Stimulated activated CD4-positive, alpha-beta T cell treated with anti-CD3 and anti-CD28 coated beads, Interleukin-2, amount 100 ng/mL, for 24 hours (primary cell): ENCODE measurements around the gene TMEM108.

Source experiments
- DNase-seq, 2 donors: peaks; one replicate each; pipeline ENCODE4 v3.0.0-alpha.2; 2020

TMEM108 gene

DNA sequence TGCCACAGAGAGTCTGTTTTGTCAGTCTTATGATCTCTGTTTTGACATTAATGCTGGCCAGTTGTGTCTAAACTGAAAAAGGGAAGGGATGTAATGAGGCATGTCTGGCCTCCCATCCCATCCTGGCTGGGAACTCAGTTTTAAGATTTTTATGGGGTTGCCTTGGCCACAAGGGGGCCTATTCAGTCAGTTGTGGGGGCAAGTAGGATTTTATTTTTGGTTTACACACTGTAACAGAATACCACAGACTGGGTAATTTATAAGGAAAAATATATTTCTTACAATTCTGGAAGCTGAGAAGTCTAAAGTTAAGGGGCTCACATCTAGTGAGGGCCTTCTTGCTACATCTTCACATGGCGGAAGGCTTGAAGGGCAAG, 129.8 kb downstream of the TMEM108 start:
- DNase-seq, result no peak

DNA sequence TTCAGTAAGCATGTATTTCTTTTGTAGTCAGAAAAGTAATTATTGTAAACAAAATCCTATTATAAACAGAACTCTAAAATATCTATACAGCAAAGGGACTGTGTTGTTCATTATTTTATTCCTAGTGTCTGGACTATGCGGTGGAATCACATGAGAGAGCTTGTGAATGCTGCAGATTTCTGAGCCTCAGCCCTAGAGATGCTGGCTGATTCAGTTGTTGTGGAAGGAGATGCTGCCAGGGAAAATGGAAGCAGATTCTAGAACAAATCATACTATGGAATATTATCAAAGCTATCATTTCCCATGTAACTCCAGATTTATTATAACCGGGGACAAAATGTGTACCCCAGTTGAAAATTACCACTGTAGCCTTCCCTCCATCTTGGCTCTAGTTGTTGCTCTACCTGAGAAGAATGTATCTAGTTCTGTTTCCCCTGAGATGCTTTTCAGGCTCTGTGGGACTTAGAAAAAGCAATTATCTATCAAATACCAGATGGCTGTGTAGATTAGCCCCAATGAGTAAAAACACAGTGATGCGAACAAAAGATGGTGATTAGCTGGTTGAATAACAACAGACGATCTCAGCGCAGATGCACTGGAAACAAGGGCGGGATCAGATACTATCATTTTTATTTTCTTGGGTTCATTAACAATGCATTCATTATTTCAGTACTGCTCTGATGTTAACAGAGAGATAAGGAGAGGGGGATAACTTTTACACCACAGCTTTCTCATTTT, 131.3 kb downstream of the TMEM108 start:
- no peak for DNase-seq

DNA sequence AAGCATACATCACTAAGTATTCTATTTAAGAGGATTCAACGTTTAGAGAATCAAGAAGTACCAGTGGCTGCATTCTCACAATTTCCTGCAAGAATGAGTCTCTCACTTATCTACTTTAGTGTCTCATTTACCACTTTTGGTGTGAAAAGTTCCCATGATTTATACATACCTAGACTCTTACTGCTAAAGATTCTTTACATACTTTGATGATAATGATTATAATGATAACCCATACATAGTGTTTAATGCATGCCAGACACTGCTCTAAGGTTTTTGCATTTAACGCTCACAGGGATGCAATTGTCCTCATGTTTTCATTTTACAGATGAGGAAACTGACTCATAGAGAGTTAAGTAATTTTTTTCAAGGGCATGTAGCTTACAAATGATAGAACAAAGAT, 133.6 kb downstream of the TMEM108 start:
- no peak for DNase-seq

DNA sequence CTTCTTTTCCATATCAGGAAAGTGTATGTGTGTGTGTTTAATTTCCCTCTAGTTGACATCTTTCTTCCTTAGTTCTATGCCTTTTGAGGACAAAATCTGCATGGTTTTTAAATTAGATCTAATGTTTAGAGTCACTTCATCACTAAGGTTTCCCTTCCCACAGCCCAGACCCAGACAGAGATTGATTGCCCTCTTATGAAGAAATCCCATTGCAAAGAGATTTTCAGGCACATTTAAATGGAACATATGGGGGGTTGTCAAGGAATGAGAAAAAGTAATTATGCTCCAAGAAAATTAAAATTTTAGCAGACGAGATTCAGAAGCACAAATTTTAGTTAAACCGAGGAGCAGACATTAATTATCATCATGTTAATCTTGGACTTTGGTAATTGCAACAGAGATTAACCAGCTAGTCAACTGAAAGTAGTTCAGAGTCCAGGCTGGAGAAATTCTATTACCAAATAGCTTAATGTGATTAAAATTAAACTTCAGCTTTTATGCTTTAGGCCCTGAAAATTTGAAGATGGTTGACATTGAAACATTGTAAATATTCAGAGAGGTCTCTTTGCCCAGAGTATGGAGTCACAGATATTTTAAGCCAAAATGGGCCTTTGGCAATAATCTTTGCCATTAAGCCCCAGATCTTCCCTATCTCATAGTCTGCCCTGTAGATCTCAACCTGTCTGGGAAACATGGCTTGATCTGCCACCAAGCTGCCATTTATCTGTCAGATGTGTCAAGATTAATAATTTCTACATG, 143.4 kb downstream of the TMEM108 start:
- DNase-seq, result no peak

DNA sequence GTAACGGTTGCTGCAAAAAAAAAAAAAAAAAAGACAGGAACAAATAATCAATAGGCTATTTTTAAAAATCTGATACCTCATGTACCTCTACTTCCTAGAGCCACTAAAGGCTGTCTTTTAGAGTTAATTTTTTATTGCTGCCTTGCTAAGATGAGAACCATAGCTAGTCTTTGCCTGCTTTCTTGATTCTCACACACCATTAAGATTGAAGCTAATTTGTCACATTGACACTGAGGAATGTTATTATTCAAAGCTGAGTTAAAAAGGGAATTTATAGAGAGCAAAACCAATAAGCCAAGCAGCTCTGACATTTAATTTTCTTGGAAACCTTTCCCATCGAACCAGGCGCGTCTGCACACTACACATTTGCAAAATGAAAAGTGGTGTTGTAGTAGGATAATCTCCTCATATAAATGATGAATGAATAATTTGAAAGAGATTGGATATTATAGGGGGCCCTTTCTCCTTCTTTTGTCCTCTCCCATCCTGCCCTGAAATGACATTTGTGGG, 149.7 kb downstream of the TMEM108 start:
- no peak for DNase-seq

DNA sequence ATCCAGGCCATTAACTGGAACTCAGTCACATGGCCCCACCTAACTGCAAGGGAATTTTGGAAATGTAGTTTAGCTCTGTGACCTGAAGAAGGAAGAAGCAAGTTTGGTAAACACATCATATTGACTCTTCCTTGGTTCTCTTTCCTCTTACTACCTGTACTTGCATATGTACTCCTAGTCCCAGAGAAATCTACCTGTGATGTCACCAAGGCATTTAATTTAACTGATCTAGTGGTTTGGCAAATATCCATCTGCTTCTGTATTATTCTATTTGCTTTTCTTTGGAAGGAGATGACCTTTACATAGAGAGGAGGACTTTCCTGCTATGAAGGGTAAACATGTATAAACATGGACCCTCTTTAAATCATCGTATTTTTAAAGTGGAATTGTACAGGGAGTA, 150.8 kb downstream of the TMEM108 start:
- DNase-seq, result no peak

- DNase-seq, result no peak
Measured at GRCh38 chr3:133189893-133190292, 151.7 kb downstream of the TMEM108 start.

- no peak for DNase-seq
Measured at GRCh38 chr3:133191818-133192217, 153.6 kb downstream of the TMEM108 start.

GRCh38 chr3:133192363-133192945, 154.3 kb downstream of the TMEM108 start:
- no peak for DNase-seq

DNA sequence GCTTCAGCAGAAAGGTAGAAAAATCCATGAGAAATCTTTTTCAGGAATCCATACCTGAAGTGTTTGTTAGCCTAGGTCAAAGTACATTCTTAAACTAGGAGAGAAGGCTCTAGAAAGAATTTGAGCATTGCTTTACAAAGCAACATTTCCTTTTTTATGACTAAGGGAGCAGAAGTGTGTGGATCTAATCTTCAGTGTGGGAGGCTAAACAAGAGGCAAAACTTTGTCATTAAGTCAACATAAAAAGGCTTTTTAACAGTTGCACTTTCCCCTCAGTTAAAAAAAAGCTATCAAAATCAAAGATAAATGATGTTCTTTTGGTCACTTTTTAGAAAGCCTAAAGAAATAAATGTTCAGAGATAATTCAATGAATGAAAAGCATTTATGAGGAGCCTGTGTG, 154.8 kb downstream of the TMEM108 start:
- no peak for DNase-seq

DNA sequence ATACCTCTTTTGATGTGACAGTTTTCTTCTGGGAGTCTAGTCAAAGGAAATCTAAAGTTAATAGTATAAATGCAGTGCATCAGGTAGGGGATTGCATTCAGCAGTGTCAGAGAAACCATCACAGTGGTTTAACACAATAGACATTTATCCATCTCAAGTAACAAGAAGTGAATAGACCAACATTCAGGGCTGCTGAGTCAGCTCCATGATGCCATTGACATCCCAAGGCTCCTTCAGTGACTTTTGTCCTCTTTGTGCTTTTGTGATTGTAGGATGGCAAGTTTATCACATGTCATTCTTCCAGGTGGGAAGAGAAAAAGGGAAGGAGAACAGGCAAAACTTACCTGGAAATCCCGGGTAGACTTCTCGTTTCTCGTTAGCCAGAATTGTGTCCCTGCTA, 158.3 kb downstream of the TMEM108 start:
- no peak for DNase-seq

- DNase-seq, result no peak
Measured at GRCh38 chr3:133197619-133198018, 159.4 kb downstream of the TMEM108 start.

GRCh38 chr3:133206921-133207320, 168.7 kb downstream of the TMEM108 start:
- DNase-seq, result no peak

- DNase-seq, result no peak
Measured at GRCh38 chr3:133208184-133208583, 170.0 kb downstream of the TMEM108 start.

GRCh38 chr3:133209871-133210550, 171.8 kb downstream of the TMEM108 start:
- DNase-seq, result no peak

GRCh38 chr3:133210656-133211055, 172.5 kb downstream of the TMEM108 start:
- DNase-seq, result no peak

- DNase-seq, result no peak
Measured at GRCh38 chr3:133211449-133211848, 173.3 kb downstream of the TMEM108 start.

DNA sequence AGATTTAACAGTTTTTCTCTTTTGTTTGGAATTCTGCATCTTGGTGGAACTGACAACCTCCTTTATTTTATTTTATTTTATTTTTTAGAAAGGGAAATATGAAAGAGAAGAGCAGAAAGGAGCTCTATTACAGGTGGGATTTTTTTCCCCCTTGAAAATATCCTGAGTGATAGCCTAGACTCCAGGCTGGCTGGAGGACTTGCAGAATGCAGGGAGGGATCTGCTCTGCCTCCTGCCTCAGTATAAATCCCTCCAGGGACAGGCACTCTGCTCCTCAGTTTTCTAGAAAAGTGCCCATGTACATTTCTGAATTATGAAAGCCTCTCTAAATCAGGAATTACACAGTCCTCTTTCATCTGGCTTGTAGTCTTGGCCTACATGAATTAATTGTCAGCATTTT, 173.7 kb downstream of the TMEM108 start:
- no peak for DNase-seq

- DNase-seq, result no peak
Measured at GRCh38 chr3:133213937-133214336, 175.7 kb downstream of the TMEM108 start.

DNA sequence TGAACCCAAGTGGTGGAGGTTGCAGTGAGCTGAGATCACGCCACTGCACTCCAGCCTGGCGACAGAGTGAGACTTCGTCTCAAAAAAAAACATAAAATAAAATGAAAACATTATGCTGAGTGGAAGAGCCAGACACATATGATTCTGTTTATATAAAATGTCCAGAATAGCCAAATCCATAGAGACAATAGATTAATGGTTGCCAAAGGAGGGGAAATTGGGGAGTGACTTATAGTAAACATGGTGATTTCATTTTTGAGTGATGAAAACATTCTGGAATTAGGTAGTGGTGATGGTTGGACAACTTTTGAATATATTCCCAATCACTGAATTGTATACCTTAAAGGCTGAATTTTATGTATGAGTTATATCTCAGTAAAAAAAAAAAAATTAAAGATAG, 189.6 kb downstream of the TMEM108 start:
- no peak for DNase-seq

GRCh38 chr3:133230195-133230594, 192.0 kb downstream of the TMEM108 start:
- no peak for DNase-seq

- DNase-seq, result no peak
Measured at GRCh38 chr3:133236901-133237300, 198.7 kb downstream of the TMEM108 start.

DNA sequence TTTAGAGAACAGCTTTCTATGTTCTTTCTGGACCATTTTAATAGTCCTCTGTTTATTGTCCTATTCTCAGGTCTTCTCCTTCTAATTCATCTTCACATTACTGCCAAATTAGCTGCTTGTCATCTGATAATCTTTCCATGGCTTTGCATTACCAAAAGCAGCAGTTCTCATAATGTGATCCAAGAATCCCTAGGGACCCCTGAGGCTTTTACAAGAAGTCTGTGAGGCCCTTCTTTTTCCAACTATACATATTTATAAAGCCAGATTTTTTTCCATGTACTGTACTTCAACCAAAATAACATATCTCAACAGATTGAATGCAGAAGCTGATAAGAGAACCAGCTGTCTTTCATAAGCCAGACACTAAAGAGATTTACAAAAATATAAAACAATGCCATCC, 199.2 kb downstream of the TMEM108 start:
- no peak for DNase-seq
